OCI-LY1 (cell line): ENCODE data around the gene GPX3.

Experiments used
- H2AFZ ChIP-seq: fragments of 200-600 bp; sonication (generic), shearing (Covaris generic); 2 replicates; pipeline ENCODE4 v1.6.0; 2014; ENCODE audit warnings: antibody characterized with exemption, mild to moderate bottlenecking, low read length
- H3F3A ChIP-seq: fragments of 200-600 bp; sonication (generic), shearing (Covaris generic); 2 replicates; pipeline ENCODE4 v1.6.0; 2014; ENCODE audit warnings: mild to moderate bottlenecking, antibody characterized with exemption, low read length, moderate library complexity; ENCODE audit not compliant: insufficient read depth
- H3K27ac ChIP-seq: fragments of 200-600 bp; sonication (generic); 2 replicates; pipeline ENCODE4 v1.5.1; 2014; ENCODE audit warnings: low read length, mixed run types, mild to moderate bottlenecking, low read depth; ENCODE audit not compliant: poor library complexity, severe bottlenecking
- H3K27me3 ChIP-seq: fragments of 200-600 bp; sonication (generic); 2 replicates; pipeline ENCODE4 v1.6.0; 2014; ENCODE audit warnings: antibody characterized with exemption, mild to moderate bottlenecking, low read length, moderate library complexity; ENCODE audit not compliant: insufficient read depth
- H3K36me3 ChIP-seq: fragments of 200-600 bp; sonication (generic); 2 replicates; pipeline ENCODE4 v1.6.1; 2014; ENCODE audit warnings: mild to moderate bottlenecking, antibody characterized with exemption, low read length, moderate library complexity, mixed read lengths; ENCODE audit not compliant: insufficient read depth
- H3K4me1 ChIP-seq: fragments of 200-600 bp; sonication (generic); 2 replicates; pipeline ENCODE4 v1.5.1; 2014; ENCODE audit warnings: mild to moderate bottlenecking, low read length, moderate library complexity; ENCODE audit not compliant: insufficient read depth, severe bottlenecking
- H3K4me2 ChIP-seq: fragments of 200-600 bp; sonication (generic), shearing (Covaris generic); 2 replicates; pipeline ENCODE4 v1.6.1; 2014; ENCODE audit warnings: low read length
- H3K4me3 ChIP-seq: fragments of 200-600 bp; sonication (generic); 2 replicates; pipeline ENCODE4 v1.5.1; 2014; ENCODE audit warnings: low read length, low read depth, mild to moderate bottlenecking, mixed read lengths; ENCODE audit not compliant: poor library complexity, severe bottlenecking
- H3K79me2 ChIP-seq: fragments of 200-600 bp; shearing (Covaris generic); 2 replicates; pipeline ENCODE4 v1.6.1; 2016; ENCODE audit warnings: mixed run types, low read length, mixed read lengths; ENCODE audit not compliant: insufficient read depth
- H3K9ac ChIP-seq: fragments of 200-600 bp; sonication (generic), shearing (Covaris generic); 2 replicates; pipeline ENCODE4 v1.6.1; 2014; ENCODE audit warnings: mild to moderate bottlenecking, low read length, mixed read lengths
- H3K9me2 ChIP-seq: fragments of 200-600 bp; sonication (generic), shearing (Covaris generic); 2 replicates; pipeline ENCODE4 v1.6.1; 2014; ENCODE audit warnings: low read depth, mild to moderate bottlenecking, low read length, mixed read lengths
- H3K9me3 ChIP-seq: fragments of 200-600 bp; shearing (Covaris generic); 2 replicates; pipeline ENCODE4 v1.6.1; 2014; ENCODE audit warnings: low read length, mixed read lengths
- H4K20me1 ChIP-seq: fragments of 200-600 bp; sonication (generic), shearing (Covaris generic); 2 replicates; pipeline ENCODE4 v1.6.0; 2016; ENCODE audit warnings: mild to moderate bottlenecking, low read length; ENCODE audit not compliant: insufficient read depth
- EZH2 ChIP-seq: fragments of 200-600 bp; sonication (generic), shearing (Covaris generic); IDR thresholded peaks from 2 replicates; pipeline ENCODE4 v1.8.0; 2017; ENCODE audit warnings: borderline replicate concordance, mixed run types, mild to moderate bottlenecking, antibody characterized with exemption, low read length, moderate library complexity, mixed read lengths
- TF ChIP-seq, protein P1 (sequence below): fragments of 200-600 bp; sonication (generic), shearing (Covaris generic); IDR thresholded peaks from 2 replicates; pipeline ENCODE4 v1.5.1; 2017; ENCODE audit warnings: mild to moderate bottlenecking, antibody characterized with exemption, low read length, moderate library complexity, mixed read lengths

The GPX3 gene

DNA sequence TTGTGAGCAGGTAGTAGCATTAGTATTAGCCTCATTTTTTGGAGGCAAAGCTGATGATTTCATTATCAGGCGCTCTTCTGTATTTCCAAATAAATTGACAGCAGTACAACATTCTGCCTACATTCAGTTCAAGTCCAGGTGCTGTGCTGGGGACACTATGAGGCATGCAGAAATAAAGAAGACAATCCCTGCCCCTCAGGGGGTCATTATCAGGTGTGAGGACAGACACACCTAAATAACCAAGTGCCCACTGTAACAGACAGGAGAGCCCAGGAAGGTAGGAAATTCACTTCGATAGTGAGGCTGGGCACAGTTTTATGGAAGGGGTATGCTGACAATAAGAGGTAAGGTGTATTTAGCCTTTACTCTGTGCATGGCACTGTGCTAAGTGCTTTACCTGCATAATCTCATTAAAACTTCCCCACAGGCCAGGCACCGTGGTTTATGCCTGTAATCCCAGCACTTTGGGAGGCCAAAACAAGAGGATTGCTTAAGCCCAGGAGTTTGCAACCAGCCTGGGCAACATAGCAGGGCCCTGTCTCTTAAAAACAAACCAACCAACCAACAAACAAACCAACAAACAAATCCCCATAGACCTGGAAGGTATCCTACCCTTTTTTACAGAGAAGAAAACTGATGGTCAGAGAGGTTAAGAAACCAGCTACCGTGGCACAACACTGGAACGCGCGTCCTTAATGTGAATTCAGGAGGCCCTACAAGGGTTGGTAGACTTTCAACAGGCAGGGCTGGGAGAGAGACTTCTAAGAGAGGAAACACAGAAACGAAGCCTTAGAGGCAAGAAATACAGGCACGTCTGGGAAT, 17.5 kb upstream of the GPX3 start:
- no peaks in the 10 kb centered on the region for H4K20me1 ChIP-seq
- no peaks in the 10 kb centered on the region for H3K9me3 ChIP-seq
- H2AFZ ChIP-seq: no peak overlapping the region
- no peaks in the 10 kb centered on the region for H3K79me2 ChIP-seq
- H3K4me3 ChIP-seq: no peak overlapping the region
- H3K4me2 ChIP-seq: no peak overlapping the region
- no peaks in the 10 kb centered on the region for H3K27me3 ChIP-seq
- no peak for TF ChIP-seq EZH2
- TF ChIP-seq, protein P1, sequence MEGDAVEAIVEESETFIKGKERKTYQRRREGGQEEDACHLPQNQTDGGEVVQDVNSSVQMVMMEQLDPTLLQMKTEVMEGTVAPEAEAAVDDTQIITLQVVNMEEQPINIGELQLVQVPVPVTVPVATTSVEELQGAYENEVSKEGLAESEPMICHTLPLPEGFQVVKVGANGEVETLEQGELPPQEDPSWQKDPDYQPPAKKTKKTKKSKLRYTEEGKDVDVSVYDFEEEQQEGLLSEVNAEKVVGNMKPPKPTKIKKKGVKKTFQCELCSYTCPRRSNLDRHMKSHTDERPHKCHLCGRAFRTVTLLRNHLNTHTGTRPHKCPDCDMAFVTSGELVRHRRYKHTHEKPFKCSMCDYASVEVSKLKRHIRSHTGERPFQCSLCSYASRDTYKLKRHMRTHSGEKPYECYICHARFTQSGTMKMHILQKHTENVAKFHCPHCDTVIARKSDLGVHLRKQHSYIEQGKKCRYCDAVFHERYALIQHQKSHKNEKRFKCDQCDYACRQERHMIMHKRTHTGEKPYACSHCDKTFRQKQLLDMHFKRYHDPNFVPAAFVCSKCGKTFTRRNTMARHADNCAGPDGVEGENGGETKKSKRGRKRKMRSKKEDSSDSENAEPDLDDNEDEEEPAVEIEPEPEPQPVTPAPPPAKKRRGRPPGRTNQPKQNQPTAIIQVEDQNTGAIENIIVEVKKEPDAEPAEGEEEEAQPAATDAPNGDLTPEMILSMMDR: no peak
- H3F3A ChIP-seq: no peaks in the 10 kb centered on the region
- no peaks in the 10 kb centered on the region for H3K36me3 ChIP-seq
- no peak overlapping the region for H3K9ac ChIP-seq
- no peaks in the 10 kb centered on the region for H3K9me2 ChIP-seq
- H3K4me1 ChIP-seq: no peaks in the 10 kb centered on the region
- no peak overlapping the region for H3K27ac ChIP-seq

DNA sequence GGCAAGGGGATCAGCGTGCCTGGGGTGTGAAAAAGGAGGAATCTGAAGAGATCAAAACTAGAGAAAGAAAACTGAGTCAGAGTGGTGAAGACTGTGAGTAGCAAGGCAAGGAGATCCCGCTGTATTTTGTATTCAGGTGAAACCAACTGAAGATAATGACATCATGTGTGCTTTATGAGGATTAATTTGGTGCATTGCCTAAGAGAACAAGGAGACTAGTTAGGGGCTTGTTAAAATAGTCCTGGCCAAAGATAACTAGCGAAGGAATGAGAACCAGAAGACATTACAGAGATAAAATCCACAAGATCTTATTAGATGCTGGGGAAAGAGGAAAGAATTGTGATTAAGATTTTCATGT, 16.9 kb upstream of the GPX3 start:
- H3K9ac ChIP-seq: no peak overlapping the region
- H3K36me3 ChIP-seq: no peaks in the 10 kb centered on the region
- no peaks in the 10 kb centered on the region for H3K79me2 ChIP-seq
- H3K27me3 ChIP-seq: 0 out of 2 replicates have a peak, but pooled peaks cover 3% of the 10 kb centered on the region
- H3K27ac ChIP-seq: no peak overlapping the region
- H4K20me1 ChIP-seq: no peaks in the 10 kb centered on the region
- H2AFZ ChIP-seq: no peak overlapping the region
- H3K9me2 ChIP-seq: no peaks in the 10 kb centered on the region
- H3K4me3 ChIP-seq: no peak overlapping the region
- no peak for TF ChIP-seq EZH2
- TF ChIP-seq, protein P1: no peak
- H3K4me1 ChIP-seq: no peaks in the 10 kb centered on the region
- H3F3A ChIP-seq: no peaks in the 10 kb centered on the region
- no peak overlapping the region for H3K4me2 ChIP-seq
- no peaks in the 10 kb centered on the region for H3K9me3 ChIP-seq

DNA sequence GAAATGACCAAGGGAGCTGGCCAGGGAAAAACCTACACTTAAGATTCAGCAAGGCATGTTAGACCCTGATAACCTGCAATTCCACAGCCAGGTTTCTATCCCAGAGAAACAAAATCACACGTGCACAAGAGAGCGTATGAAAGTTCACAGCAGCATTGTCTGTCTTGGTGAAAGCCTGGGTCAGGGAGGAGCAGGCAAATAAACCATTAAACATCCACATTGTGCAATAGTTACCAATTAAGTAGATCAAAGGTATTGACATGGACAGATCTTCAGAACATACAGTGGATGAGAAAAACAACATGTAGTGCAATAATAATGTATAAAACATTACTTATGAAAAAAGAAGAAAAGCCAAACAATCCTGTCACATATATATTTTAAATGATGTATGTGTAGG, 15.9 kb upstream of the GPX3 start:
- H4K20me1 ChIP-seq: no peaks in the 10 kb centered on the region
- no peak overlapping the region for H3K27ac ChIP-seq
- H3K79me2 ChIP-seq: no peaks in the 10 kb centered on the region
- TF ChIP-seq, protein P1: no peak
- TF ChIP-seq EZH2: no peak
- no peaks in the 10 kb centered on the region for H3K36me3 ChIP-seq
- no peak overlapping the region for H3K4me2 ChIP-seq
- H2AFZ ChIP-seq: no peak overlapping the region
- H3K9ac ChIP-seq: no peak overlapping the region
- no peaks in the 10 kb centered on the region for H3K9me2 ChIP-seq
- 0 out of 2 replicates have a peak, but pooled peaks cover 3% of the 10 kb centered on the region for H3K27me3 ChIP-seq
- no peaks in the 10 kb centered on the region for H3K9me3 ChIP-seq
- H3K4me1 ChIP-seq: no peaks in the 10 kb centered on the region
- H3K4me3 ChIP-seq: no peak overlapping the region
- H3F3A ChIP-seq: no peaks in the 10 kb centered on the region
